ENCODE results near the gene MITF. TPM values are rescaled to one million over a fixed set of nuclear protein-coding genes. Genes with fewer than 3 reads are reported as not detected.

MITF gene
- total and polyA plus RNA-seq, 12 donors, result 15.1 to 101 (median 81.7) TPM

GRCh38 chr3:69767571-69767970, 28.3 kb downstream of the MITF start:
- TF ChIP-seq CTCF (IDR thresholded peaks at IDR 0.05), result no peak
- Histone ChIP-seq H3K4me3 (no peak overlapping the region), H3K27ac (peak overlapping the region in 2 of 10 donors; percentile 4 to 28), H3K36me3 (no peaks in the 10 kb centered on the region), H3K9me3 (no peaks in the 10 kb centered on the region), H3K27me3 (no peaks in the 10 kb centered on the region), H3K4me1 (peaks cover 16 to 93% (median 83%) of the 10 kb centered on the region in 9 donors)
- intact Hi-C loops (cut with DNase I), result no loop called here
- ATAC-seq (peak; percentile 64 to 91 (median 86)), DNase-seq (peak; percentile 68 to 71)
- 19 to 26% methylated on average over 5 of the region's 5 CpGs for WGBS, 2 donors

- Histone ChIP-seq H3K4me3 (no peak overlapping the region), H3K4me1 (peaks cover 13 to 91% (median 79%) of the 10 kb centered on the region in 9 donors), H3K36me3 (no peaks in the 10 kb centered on the region), H3K9me3 (no peaks in the 10 kb centered on the region), H3K27ac (peak overlapping the region in 2 of 10 donors; percentile 4 to 28), H3K27me3 (no peaks in the 10 kb centered on the region)
- no peak for TF ChIP-seq CTCF (IDR thresholded peaks at IDR 0.05)
- no peak for DNase-seq
- intact Hi-C loops (cut with DNase I), result no loop called here
- no peak for ATAC-seq
- 70 to 80% methylated on average over 2 of the region's 2 CpGs for WGBS, 2 donors
Measured at GRCh38 chr3:69768438-69768837, 29.2 kb downstream of the MITF start.

- Histone ChIP-seq H3K4me1 (peaks cover 4 to 87% (median 71%) of the 10 kb centered on the region in 9 donors), H3K27ac (peak overlapping the region in 1 of 10 donors; percentile 61), H3K4me3 (no peak overlapping the region), H3K9me3 (no peaks in the 10 kb centered on the region), H3K27me3 (no peaks in the 10 kb centered on the region), H3K36me3 (no peaks in the 10 kb centered on the region)
- no peak for DNase-seq
- no peak for ATAC-seq
- intact Hi-C loops (cut with DNase I), result no loop called here
- no peak for TF ChIP-seq CTCF (IDR thresholded peaks at IDR 0.05)
Measured at GRCh38 chr3:69770219-69770618, 31.0 kb downstream of the MITF start.

- H3K27ac ChIP-seq, result peak overlapping the region in 5 of 10 donors; percentile 57 to 70 (median 61)
- ATAC-seq (peak in 3 of 8 donors; percentile 18 to 30 (median 29)), DNase-seq (no peak)
- H3K4me3 ChIP-seq, result no peak overlapping the region
- 43 to 48% methylated on average over 6 of the region's 6 CpGs for WGBS, 2 donors
- intact Hi-C loops (cut with DNase I), result no loop called here
- no peak for TF ChIP-seq CTCF (IDR thresholded peaks at IDR 0.05)
- peaks cover 4 to 84% (median 63%) of the 10 kb centered on the region in 9 donors for H3K4me1 ChIP-seq
- no peaks in the 10 kb centered on the region for H3K36me3 ChIP-seq
- H3K9me3 ChIP-seq, result no peaks in the 10 kb centered on the region
- H3K27me3 ChIP-seq, result no peaks in the 10 kb centered on the region
Measured at GRCh38 chr3:69770976-69771634, 31.8 kb downstream of the MITF start.
